ENCODE measurements around the gene MTERF4. TPM values are rescaled to one million over a fixed set of nuclear protein-coding genes. Genes with fewer than 3 reads are reported as not detected.
A peak's percentile ranks its signal among the peaks of the same experiment; 100 is the strongest.

MTERF4 gene
- polyA plus RNA-seq, 3 donors, result 66.2 to 81.5 (median 79.8) TPM

DNA sequence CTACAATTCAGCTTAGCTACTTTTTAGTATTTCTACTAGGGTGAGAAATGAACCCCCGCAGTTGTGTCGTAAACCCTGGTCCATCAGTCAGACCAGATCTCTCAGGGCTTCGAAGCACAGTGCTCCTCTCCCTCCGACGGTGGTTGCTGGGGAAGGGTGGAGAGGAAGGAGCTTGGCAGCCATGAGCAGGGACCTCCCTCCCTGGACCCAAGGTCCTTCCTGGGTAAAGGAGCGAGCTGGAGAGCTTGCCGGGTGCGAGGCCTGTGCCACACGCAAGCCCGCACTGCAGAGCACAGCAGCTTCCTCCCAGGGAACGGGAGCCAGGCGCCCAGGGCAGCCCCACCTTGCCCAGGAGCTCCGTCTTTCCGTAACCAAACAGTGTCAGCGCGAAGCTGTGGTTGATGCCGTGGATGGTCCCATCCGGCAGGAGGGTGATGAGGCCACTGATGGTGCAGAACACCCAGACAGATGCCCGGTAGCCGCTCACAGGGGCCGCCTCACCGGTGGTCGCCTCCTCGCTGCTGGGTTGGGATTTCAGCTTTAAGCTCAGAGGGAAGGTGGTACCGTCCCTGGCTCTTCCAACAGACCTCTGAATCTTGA, 34.7 kb upstream of the MTERF4 start:
- no peak for DNase-seq

DNA sequence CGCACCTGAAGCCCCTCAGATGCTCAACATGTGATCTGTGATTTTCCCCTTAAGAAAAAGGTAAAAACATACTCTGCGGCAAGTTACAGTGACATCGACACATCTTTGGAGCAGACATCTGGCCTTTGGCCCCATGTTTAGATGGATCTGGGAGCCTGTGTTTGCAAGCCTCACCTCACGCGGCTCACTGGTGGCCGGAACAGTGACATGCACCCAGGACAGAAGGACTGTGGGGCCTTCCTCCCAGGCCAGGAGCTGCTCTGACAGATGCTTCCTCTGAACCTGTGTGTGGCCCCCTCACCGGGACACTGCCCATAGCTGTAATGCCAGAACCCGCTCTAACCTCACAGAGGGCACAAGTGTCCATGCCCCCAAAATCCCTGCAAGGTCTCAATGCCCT, 34.1 kb upstream of the MTERF4 start:
- DNase-seq, result no peak

- DNase-seq, result peak; percentile 9
Observed at GRCh38 chr2:241135737-241136136, 33.6 kb upstream of the MTERF4 start.

- no peak for DNase-seq
Observed at GRCh38 chr2:241134711-241135110, 32.6 kb upstream of the MTERF4 start.

DNA sequence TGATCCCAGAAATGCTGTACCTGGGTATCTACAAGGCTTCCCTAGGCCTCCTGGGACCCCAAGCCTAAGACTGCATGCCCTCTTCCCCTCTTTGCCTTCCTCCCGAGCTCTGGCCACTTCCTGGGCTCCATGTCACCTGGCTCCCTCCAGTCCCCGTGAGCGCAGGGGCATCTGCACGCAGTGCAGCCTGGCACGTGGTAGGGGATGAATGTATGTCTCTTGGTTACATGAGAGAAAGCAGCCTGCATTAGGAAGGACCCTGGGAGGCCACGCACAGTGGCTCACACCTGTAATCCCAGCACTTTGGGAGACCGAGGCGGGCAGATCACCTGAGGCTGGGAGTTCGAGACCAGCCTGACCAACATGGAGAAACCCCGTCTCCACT, 31.3 kb upstream of the MTERF4 start:
- no peak for DNase-seq

GRCh38 chr2:241132538-241133435, 30.7 kb upstream of the MTERF4 start:
- no peak for DNase-seq

GRCh38 chr2:241131531-241131930, 29.4 kb upstream of the MTERF4 start:
- DNase-seq, result no peak

- DNase-seq, result no peak
Observed at GRCh38 chr2:241130316-241130715, 28.2 kb upstream of the MTERF4 start.

- DNase-seq, result no peak
Observed at GRCh38 chr2:241129086-241129871, 27.2 kb upstream of the MTERF4 start.

- DNase-seq, result no peak
Observed at GRCh38 chr2:241128266-241128665, 26.2 kb upstream of the MTERF4 start.

DNA sequence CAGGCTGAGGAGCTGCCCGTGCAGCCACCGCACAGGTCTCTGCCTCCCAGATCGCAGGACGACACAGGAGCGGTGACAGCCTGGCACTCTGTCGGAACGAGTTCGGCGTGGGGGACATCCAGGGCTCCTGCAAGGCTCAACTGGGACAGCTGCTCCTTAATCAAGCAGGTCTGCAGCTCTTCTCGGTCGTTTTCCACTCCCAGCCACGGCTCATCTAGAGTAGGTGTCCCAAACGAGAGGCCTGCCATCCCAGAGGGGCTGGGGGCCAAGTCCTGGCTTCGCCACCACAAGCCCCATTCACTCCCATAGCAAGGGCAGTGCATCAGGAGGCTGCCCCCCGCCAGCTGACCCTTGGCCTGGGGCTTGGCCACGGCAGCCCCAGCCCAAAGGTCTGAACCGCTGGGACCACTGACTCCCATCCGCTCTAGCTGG, 24.7 kb upstream of the MTERF4 start:
- DNase-seq, result no peak

- DNase-seq, result no peak
Observed at GRCh38 chr2:241126201-241126611, 24.1 kb upstream of the MTERF4 start.

- DNase-seq, result no peak
Observed at GRCh38 chr2:241125626-241126025, 23.5 kb upstream of the MTERF4 start.

- no peak for DNase-seq
Observed at GRCh38 chr2:241123816-241124536, 21.9 kb upstream of the MTERF4 start.

DNA sequence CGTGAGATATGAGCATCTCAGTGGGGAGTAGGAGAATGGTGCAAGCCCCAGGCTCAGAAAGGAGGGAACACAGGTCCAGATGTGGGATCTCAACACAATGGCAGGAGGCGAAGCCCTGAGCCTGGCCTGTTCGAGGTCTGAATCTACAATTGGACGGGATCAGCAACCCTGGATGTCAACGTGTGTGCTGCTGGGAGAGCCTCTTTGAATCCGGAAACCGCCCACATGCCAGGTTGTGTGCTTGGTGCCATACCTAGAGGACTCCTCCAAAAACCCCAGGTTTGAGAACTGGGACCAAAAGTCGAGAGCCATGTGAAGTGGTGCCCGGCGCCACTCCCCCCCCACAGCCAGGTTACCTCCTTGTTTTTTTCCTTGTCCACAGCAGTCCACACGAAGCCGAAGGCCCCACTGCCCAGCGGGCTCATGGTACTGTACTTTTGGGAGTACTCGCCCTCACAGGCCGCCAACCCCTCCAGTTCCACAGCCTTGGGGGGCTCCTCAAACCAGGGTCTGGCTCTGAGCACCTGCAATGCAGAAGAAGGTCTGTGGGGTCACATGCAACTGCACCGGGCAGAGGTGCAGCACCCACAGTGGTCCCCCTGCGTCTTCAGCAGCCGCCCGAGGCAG, 20.4 kb upstream of the MTERF4 start:
- DNase-seq, result no peak

GRCh38 chr2:241121008-241121407, 18.9 kb upstream of the MTERF4 start:
- no peak for DNase-seq

GRCh38 chr2:241120440-241120839, 18.4 kb upstream of the MTERF4 start:
- DNase-seq, result no peak

GRCh38 chr2:241118737-241119505, 16.8 kb upstream of the MTERF4 start:
- no peak for DNase-seq

DNA sequence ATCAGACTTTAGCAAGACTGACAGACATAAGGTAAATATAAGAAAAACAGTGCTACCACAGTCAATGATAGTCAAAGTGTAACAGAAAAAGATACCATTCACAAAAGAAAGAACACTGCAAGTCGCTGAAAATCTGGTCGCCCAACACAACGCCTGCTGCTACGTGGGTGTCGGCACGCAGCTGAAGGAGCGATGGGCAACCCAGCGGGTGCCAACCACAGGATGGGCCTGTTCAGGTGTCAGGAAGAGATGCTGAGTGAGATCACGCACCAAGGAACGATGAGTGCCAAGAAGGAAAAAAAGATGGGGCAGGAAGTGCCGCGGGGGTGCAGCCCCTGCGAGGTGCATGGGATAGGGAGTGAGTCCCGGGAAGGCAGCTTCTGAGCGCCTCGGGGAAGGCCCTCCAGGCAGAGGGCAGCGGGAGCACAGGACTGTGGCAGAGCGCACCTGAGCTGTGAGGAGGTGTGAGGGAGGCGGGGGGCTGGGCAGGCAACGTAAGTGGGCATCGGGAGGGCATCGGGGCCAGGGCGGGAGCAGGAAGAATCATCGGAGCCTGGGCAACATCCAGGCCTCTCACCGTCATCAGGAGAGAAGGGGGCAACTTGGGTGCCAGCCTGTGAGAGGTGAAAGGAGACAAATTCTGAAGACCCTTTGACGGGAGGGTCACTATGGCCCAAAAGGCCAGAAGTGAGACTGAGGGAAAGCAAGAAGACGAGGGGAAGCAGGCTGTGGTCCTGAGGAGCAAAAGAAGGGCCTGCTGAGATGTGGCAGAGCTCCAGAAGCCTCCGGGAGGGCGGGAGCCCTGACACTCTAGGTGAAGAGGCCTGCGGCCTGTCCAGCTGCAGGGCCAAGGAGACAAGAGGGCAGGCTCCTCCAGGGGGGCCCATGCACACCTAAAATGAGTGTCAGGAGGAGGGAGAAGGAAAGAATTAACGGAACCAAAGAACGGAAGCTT, 14.8 kb upstream of the MTERF4 start:
- no peak for DNase-seq

Data from renal pelvis (tissue), 4 donors.